Esophagus muscularis mucosa (tissue), 3 donors: ENCODE results near the gene B3GLCT.

ENCODE experiments used
- CTCF ChIP-seq, 3 experiments: fragments of 200-600 bp in 2 of 3; fragments of 450-650 bp in 1 of 3; sonication (generic) in 2 of 3; IDR thresholded peaks; one replicate each; pipeline ENCODE4 v1.5.1; 2017 to 2019; ENCODE audit warnings: antibody characterized with exemption in 3 of 3, mild to moderate bottlenecking in 2 of 3, moderate library complexity in 1 of 3
- POLR2AphosphoS5 ChIP-seq, 2 donors: sonication (generic); formaldehyde crosslinking; IDR thresholded peaks; one replicate each; pipeline ENCODE4 v1.6.1; 2017; ENCODE audit warnings: antibody characterized with exemption in 2 of 2

DNA sequence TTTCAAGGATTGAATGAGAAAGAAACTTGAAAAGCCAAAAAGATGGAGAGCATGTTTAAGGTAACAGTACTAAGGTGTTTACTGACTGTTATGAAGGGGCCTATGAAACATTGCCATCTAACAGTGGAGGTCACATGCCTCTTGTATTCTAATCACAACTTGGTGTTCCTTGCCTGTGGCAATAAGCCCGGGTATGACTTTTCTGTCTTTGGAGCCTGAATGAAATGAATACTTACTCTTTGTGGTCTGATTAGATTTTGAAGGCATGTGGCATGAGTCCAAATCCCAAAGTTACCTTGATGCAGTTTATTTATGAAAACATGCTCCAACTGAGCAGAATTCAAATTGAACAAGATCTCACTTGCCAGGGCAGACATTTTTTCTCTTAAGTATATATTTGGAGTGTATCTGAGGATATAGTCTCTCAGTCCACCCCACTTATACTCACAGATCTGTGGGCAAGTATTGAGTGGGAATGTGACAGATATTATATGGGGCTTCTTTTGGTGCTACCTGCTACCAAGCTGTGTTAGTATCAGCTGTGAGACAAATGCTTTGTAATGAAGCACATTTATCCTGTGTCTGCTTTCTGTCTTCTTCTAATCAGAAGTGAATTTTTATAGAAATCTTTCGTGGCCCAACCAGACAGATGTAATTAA lies 67.5 kb downstream of the B3GLCT start:
- TF ChIP-seq CTCF (IDR thresholded peaks at IDR 0.05) = no peak
- no peak for TF ChIP-seq POLR2AphosphoS5 (IDR thresholded peaks at IDR 0.05)
